ENCODE results near the gene JUNB.
"Not testable (repeated sequence)": the region's sequence is repeated elsewhere in the genome, so short reads cannot be mapped to it uniquely, and the experiment has no call there.

JUNB gene

GRCh38 chr19:12815088-12815487, 23.8 kb downstream of the JUNB start:
- no peak for DNase-seq

DNA sequence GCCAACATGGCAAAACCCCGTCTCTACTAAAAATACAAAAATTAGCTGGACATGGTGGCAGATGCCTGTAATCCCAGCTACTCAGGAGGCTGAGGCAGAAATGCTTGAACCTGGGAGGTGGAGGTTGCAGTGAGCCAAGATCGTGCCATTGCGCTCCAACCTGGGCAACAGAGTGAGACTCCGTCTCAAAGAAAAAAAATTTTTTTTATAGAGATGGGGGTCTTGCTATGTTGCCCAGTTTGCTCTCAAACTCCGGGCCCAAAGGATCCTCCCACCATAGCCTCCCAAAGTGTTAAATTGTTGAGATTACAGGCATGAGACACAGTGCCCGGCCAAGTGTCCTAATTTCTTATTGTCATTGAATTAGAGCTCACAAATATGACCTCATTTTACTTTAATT, 25.9 kb downstream of the JUNB start:
- not testable (repeated sequence) for DNase-seq

DNA sequence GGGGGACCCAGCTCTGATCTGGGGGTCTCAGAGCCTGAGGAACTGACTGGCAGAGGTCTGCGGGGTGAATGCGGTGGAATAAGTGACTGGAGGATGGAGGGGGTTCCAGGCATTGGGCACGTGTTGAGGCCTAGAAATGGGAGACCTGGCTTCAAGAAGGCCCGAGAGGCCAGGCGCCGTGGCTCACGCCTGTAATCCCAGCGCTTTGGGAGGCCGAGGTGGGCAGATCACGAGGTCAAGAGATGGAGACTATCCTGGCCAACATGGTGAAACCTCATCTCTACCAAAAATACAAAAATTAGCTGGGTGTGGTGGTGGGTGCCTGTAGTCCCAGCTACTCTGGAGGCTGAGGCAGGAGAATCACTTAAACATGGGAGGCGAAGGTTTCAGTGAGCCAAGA, 26.5 kb downstream of the JUNB start:
- DNase-seq: not testable (repeated sequence)

- DNase-seq: no peak
Measured at GRCh38 chr19:12821761-12822160, 30.5 kb downstream of the JUNB start.

DNA sequence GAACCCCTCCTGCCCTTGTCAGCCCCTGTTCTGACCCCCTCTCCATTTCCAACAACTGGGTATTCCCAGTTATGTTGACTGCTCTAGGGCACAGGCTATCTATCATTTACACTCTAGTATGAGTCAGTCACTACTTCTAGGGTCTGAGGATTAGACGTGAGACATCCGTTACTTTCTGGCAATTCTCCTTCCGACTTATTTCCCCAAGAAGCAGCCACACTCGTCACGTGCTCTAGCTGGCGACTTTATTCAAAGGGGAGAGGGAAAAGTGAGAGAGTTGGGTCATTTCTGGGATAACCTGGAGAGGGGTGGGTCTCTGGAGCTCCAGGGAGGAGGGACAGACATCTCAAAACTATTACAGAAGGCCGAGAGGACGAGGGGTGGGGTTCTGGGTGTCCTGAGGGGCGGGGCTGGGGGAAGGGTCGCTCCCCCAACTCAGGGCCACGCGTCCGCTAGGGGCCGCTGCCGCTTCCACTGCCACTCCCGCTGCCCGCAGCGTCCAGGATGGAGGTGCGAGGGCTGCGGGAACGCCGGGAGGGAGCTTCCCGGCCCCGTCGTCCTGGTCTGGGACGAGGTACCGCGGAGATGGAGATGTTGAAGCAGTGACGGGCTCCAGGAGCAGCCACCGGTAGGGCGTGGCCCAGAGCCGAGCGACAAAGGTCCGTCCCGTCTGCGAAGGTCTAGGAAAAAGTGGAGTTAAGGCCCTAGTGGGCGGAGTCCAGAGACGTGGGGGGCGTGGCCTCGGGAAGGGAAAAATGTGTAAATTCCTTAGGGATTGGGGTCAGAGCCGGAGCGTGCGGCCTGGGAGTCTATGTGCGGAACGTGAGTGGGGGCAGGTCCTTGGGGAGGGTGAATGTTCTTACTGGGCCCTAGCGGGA, 34.2 kb downstream of the JUNB start:
- no peak for DNase-seq

DNA sequence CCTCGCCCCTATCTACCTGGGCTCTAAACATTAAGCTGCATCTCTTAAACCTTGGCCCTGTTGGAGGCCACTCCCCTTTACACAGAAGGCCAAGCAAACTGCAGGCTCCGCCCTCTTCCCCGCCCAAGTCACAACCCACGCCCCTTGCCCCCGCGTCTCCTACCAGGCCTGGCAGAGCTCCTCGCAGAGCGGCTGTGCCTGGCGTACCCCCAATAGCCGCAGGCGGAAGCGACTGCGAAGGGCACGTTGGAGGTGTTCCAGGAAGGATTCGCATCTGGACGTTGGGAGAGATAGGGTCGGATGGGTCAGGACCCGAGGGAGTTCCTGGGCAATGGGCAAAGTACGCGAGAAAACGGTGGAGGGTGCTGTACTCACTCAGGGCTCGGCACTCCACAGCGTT, 37.2 kb downstream of the JUNB start:
- peak; percentile 16 for DNase-seq

GRCh38 chr19:12833418-12833737, 42.1 kb downstream of the JUNB start:
- no peak for DNase-seq

GRCh38 chr19:12833738-12834565, 42.7 kb downstream of the JUNB start:
- peak; percentile 43 for DNase-seq

DNA sequence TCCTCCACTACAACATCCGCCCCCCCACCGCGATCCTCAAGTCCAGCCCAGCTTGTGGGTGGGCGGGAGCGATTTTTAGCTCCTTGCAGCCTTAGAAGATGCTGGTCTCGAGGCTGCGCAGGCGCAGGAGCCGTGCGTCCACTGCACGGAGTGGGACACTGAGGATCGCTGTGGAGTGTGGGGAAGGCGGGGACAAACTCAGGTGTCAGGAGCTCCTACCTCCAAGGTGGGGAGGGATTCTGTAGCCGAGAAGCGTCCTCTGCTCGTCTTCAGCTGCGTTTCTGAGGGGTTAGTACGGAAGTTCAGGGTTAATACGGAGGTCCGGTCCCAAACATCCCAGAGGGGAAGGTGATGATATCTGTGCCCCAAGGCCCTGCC, 43.3 kb downstream of the JUNB start, which contains the start of gene RTBDN:
Gene RTBDN, minus strand, starts transcription at position 14 of the 378 bp plus-strand sequence. CDS start 4,600 bp downstream, outside the sequence.
- no peak for DNase-seq

DNA sequence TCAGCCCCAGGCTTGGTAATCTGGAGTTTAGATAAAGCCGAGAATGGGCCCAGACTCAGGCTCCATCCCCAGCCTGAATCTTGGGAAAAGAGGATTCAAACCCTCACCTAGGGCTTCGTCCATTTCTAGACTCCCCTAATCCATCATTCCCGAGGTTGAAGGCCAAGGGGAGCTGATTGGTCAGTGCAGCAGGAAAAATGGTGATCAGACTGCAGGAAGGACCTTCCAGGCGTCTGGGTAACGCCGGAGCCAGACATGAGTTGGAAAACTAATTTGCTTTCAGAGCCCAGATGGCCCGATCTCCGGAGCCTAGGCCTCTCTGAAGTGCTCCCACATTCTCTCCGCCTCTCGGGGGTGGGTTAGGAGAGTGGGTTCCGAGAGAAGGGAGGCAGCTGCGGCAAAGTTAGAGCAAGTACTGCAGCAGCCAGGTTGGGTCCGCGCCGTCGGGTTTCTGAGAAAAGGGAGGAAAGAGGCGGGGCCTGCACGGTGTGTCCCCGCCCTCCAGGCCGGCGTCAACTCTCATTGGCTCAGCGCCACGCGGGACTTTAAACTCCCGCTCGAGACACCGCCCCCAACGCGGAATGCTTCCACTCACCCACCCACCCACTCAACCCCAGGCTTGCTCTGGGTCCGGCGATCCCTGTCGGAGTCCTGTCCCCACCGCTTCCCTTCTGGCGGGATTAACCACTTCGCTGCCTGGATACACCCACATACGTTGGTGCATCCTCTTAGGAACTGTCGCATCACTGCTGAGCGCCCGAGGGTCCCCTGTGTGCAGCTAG, 43.9 kb downstream of the JUNB start:
- DNase-seq: no peak

GRCh38 chr19:12836529-12836863, 45.2 kb downstream of the JUNB start:
- DNase-seq: no peak

DNA sequence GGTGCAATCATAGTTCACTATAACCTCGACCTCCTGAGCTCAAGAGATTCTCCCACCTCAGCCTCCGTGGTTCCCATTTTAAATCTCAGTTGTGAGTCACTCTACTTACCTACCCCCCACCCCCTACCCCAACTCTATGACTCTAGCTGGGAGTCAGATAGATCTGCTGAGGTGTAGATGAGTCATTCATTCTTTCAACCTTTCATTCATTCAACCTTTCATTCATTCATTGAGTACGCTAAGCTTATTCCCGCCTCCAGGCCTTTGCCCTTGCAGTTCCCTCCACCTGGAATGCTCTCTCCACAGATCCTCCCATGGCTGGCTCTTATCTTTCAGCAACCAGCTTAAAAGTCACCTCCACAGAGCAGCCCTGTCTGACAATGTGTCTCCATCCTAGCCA, 45.9 kb downstream of the JUNB start:
- no peak for DNase-seq

DNA sequence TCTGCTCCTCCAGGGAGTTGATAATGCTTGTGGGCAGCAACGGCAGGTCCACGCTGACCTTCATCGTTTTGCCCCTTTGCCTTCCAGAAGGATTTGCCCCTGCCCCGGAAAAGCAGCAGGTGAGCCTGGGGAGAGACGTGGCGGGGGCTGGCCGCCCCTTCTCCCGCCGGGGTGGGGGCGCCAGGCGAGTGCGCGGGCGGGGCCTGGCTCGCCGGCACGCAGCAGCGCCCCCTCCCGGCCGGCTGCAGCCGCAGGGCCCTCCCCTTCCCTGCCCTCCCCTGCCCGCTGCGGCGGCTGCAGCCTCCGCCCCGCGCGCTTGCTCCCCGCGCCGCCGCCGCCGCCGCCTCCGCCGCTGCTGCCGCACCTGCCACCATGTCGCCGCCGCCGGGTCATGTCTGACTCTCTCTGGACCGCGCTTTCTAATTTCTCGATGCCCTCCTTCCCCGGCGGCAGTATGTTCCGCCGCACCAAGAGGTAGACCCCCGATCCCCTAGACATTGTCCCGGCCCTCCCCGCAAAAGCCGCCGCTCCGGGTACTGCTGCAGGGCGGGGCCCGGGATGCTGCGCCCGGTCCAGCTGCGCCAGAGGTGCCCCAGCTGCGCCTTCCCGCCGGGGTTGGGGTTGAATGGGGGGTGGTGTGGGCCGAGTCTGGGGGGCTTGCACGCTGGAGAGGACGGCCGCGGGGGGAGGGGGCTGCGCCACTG, 47.0 kb downstream of the JUNB start, which contains the start of gene MAST1:
Gene MAST1, plus strand, starts transcription at position 334 of the 704 bp plus-strand sequence. Its CDS starts 58 bp downstream, at position 392.
- peak; percentile 42 for DNase-seq

DNA sequence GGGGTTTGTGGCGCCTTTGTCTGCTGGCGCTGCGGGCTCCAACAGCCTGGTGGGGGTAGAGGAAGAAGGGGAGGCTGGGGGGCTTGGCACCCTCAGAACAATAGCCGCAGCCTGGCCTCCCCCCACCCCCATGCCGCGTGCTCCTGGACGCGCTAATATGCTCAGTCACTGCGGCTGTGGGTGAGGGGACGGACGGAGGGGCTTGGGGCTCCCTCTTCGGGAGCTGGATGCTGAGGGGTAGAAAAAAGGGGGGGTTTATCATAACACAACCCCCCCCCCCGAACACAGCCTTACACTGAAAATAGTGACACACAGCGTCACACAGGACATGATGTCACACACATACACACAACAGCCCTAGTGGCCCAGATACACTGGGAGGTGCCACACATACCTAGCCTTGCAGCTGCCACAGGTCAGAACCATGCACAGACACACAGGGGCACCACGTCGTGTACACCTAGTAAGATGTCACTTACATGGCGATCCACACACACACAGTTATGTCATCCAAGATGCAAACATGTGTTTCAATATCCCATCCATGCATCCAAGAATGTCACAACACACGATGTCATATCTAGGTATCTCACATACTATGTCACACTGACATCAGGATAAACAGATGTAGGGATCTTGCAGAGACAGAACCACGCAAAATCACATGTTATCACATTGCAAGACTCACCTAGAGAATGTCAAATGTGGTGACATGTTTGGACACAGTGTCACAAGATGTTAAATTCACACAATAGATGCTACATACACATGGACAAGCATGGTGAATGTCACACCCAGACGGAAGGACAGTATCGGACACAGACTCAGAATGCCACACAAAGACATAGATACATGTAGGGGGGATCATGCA, 47.8 kb downstream of the JUNB start:
- no peak for DNase-seq

GRCh38 chr19:12840091-12841079, 49.1 kb downstream of the JUNB start:
- DNase-seq: peak; percentile 19

- DNase-seq: no peak
Measured at GRCh38 chr19:12841094-12841493, 49.8 kb downstream of the JUNB start.

DNA sequence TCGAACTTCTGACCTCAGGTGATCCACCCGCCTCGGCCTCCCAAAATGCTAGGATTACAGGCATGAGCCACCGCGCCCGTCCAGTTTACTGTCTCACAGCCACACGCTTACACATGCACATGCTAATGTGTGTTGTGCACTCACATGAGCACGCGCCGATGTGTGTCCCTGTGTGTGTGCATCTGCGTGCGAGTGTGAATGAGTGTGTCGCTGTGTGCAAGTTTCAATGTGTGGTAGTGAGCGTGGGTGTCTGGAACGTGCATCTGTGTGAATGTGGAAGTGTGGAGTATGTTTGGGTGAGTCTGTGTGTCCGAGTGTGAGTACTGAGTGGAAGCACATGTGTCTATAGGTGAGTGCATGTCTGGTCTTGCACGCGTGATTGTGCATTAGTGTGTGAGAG, 51.2 kb downstream of the JUNB start:
- no peak for DNase-seq

Measured in stimulated activated CD4-positive, alpha-beta T cell treated with anti-CD3 and anti-CD28 coated beads, Interleukin-12 subunit alpha, Interleukin-12 subunit beta, amount 100 ng/mL, for 4 hours (primary cell).